ENCODE measurements around the gene IL17REL.

Gene IL17REL

DNA sequence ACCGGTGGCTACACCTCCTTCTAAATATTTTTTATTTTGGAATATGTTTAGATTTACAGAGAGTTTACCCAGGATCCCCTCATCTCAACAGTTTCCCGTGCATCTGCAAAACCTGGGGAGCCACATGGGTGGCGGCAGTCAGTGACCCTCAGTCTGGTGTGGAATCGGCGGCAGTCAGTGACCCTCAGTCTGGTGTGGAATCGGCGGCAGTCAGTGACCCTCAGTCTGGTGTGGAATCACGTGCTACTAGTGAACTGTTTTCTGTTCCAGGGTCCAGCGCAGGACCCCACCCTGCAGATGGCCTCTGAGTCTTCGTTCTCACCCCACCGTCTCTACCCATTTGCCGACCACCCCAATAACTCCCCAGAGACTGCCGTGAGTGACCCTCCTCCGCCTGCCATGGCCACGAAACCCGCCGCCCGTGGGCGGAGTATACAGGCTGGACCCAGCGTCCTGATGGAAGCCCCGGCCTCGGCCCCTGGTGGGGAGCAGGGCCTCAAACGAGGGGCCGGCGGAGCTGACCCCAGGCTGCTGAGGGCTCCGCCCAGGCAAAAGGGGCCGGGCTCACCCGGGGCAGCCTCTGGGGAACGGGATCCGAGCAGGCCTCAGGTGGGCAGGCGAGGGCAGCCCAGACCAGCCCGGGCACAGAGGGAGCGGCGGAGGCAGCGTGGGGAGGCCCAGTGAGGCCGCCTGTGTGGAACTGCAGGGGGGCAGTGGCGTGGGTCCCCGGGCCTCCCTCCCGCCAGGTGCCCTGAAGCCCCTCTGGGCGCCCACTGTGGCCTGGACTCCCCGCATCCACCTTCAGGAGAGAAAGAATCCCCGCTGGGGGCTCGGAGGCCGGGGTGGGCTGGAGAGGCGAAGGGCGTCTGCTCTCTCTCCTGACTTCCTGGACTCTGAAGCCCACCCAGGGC is 2.5 kb downstream of the IL17REL start:
- Histone ChIP-seq H3K4me3 (ENCODE audit: extremely low read depth, insufficient read depth, low read length, poor library complexity, severe bottlenecking) (no peak overlapping the region), H3K9me3 (ENCODE audit: control insufficient read depth, low read length) (no peaks in the 10 kb centered on the region), H3K4me1 (ENCODE audit: control insufficient read depth, insufficient read depth, low read length, poor library complexity, severe bottlenecking) (peaks cover 9% of the 10 kb centered on the region), H3K36me3 (ENCODE audit: control insufficient read depth, insufficient read depth, low read length) (no peaks in the 10 kb centered on the region), H3K27ac (ENCODE audit: low read depth, low read length, severe bottlenecking) (no peak overlapping the region)
- WGBS, 2 experiments (ENCODE audit: insufficient coverage in 2 of 2): 81 to 84% methylated on average over 34 to 42 of the region's 46 CpGs

DNA sequence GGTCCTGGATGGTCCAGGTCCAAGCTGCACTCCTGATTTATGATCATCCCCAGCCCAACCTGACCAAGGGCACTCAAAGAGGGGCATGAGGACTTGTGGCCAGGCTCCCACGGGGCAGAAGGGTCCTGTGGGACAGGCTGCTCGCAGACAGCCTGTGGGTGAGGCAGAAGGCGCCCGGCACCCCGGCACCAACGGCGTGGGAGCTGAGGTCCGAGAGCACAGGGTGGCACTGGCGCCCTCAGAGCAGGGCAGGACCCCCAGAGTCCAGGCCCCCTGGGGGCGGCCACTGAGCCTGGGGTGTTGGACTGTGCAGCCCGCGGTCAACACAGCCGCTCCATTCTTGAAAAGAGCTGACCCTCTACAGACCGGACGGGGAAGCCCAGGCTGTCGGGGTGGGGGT is 3.3 kb downstream of the IL17REL start:
- WGBS, 2 experiments (ENCODE audit: insufficient coverage in 2 of 2): 88 to 96% methylated on average over 9 to 10 of the region's 16 CpGs
- Histone ChIP-seq H3K36me3 (ENCODE audit: control insufficient read depth, insufficient read depth, low read length) (no peaks in the 10 kb centered on the region), H3K27ac (ENCODE audit: low read depth, low read length, severe bottlenecking) (no peak overlapping the region), H3K9me3 (ENCODE audit: control insufficient read depth, low read length) (no peaks in the 10 kb centered on the region), H3K4me3 (ENCODE audit: extremely low read depth, insufficient read depth, low read length, poor library complexity, severe bottlenecking) (no peak overlapping the region), H3K4me1 (ENCODE audit: control insufficient read depth, insufficient read depth, low read length, poor library complexity, severe bottlenecking) (peaks cover 9% of the 10 kb centered on the region)

DNA sequence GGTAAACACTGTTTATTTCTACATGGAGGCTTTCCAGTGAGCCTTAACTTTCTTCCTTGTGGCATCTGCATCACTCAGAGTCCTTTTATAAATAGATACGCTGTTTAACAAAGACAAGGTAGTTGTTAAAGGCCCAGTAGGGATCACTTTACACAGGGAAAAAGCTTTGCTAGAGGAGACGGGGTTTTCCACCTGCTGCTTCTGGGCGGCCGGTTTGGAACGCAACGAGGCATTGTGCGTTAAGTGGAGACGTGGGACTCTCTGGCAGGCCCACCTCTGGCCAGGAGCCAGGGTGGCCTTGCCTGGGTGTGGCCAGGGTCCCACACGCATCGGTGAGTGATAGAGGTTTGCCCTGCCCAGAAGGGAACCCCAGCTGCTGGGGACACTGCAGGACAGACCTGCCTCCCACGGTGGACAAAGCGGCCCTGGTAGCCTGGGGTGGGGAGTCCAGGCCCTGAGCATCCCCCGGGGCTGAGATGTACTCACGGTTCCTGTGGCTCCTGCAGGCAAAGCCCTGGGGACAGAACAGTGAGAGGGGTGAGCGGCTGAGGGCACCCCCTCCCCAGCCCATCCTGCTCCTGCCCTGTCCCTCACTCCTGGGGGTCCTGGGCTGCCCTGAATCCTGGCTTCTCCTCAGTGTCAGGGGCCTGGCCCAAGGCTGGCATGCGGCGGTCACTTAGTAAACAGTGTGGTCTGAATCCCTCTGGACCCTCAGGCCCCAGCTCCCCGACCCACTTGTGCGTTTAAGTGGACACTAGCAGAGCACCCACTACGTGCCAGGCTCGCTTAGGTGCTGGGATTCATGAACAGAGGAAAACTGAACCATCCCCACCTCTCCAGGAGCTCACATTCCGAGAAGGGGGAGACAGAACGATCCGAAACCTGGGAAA is 4.2 kb downstream of the IL17REL start:
- H3K9me3 ChIP-seq (ENCODE audit: control insufficient read depth, low read length): no peaks in the 10 kb centered on the region
- no peaks in the 10 kb centered on the region for H3K36me3 ChIP-seq (ENCODE audit: control insufficient read depth, insufficient read depth, low read length)
- H3K27ac ChIP-seq (ENCODE audit: low read depth, low read length, severe bottlenecking): no peak overlapping the region
- peaks cover 9% of the 10 kb centered on the region for H3K4me1 ChIP-seq (ENCODE audit: control insufficient read depth, insufficient read depth, low read length, poor library complexity, severe bottlenecking)
- WGBS, 2 experiments (ENCODE audit: insufficient coverage in 2 of 2): 82 to 84% methylated on average over 18 to 20 of the region's 24 CpGs
- no peak overlapping the region for H3K4me3 ChIP-seq (ENCODE audit: extremely low read depth, insufficient read depth, low read length, poor library complexity, severe bottlenecking)

DNA sequence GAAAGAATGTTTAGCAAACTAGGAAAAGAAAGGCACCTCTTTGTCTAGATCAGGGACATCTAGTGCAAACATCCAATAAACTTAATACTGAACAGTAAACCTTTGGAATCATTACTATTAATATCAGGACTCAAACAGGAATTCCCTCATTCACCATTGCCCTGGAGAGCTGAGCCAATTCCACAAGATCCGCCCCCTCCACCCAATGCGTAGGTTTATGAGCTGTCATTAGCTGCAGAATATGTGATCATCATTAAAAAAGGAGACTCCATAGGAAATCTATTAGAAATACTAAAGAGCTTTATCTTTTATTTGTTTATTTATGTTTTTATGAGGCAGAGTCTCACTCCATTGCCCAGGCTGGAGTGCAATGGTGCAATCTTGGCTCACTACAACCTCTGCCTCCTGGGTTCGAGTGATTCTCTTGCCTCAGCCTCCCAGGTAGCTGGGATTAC is 5.5 kb downstream of the IL17REL start:
- Histone ChIP-seq H3K36me3 (ENCODE audit: control insufficient read depth, insufficient read depth, low read length) (no peaks in the 10 kb centered on the region), H3K4me1 (ENCODE audit: control insufficient read depth, insufficient read depth, low read length, poor library complexity, severe bottlenecking) (peaks cover 5% of the 10 kb centered on the region), H3K9me3 (ENCODE audit: control insufficient read depth, low read length) (no peaks in the 10 kb centered on the region), H3K27ac (ENCODE audit: low read depth, low read length, severe bottlenecking) (no peak overlapping the region), H3K4me3 (ENCODE audit: extremely low read depth, insufficient read depth, low read length, poor library complexity, severe bottlenecking) (no peak overlapping the region)
- 87% methylated on average over 3 of the region's 3 CpGs; no CpG with 5 or more reads in 1 of the 2 experiments for WGBS, 2 experiments (ENCODE audit: insufficient coverage in 2 of 2)

DNA sequence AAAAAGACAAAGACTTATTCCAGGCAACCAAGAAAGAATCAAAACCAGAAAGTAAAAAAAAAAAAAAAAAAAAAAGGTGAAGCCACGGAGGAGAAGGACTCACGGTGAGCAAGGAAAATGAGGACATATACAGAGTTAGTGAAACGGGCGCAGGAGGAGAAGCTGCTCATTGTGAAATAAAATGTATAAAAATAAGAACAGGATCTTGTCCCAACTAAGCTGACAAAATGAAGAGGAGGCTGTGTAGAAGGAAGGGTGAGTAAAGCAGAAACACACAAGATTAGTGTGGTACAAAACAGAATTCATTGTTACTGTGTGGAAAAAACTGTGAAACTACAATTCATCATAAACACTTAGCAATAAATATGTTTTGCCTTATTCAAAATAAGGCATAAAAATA is 7.6 kb downstream of the IL17REL start:
- 67 to 71% methylated on average over 3 to 4 of the region's 4 CpGs for WGBS, 2 experiments (ENCODE audit: insufficient coverage in 2 of 2)
- no peaks in the 10 kb centered on the region for H3K9me3 ChIP-seq (ENCODE audit: control insufficient read depth, low read length)
- H3K36me3 ChIP-seq (ENCODE audit: control insufficient read depth, insufficient read depth, low read length): no peaks in the 10 kb centered on the region
- no peaks in the 10 kb centered on the region for H3K4me1 ChIP-seq (ENCODE audit: control insufficient read depth, insufficient read depth, low read length, poor library complexity, severe bottlenecking)
- no peak overlapping the region for H3K4me3 ChIP-seq (ENCODE audit: extremely low read depth, insufficient read depth, low read length, poor library complexity, severe bottlenecking)
- no peak overlapping the region for H3K27ac ChIP-seq (ENCODE audit: low read depth, low read length, severe bottlenecking)

DNA sequence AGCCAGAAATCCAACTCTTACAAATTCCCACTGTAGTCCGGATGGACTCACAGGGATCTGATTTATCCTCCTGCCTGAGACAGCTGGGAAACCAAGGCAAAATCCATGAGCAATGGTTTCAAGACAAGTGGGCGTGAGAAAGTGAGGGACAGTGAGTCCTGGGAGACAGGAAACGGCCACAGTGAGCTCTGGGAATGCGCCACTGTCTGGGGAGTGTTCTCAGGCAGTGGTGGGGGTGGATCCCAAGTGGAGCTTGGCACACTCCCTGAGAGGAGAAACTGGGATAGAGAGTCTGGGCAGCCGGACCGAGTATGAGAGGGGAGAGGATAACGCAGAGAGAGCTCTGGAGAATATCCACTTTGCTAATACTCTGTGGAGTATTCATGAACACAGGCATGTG is 9.8 kb downstream of the IL17REL start:
- Histone ChIP-seq H3K27ac (ENCODE audit: low read depth, low read length, severe bottlenecking) (no peak overlapping the region), H3K36me3 (ENCODE audit: control insufficient read depth, insufficient read depth, low read length) (no peaks in the 10 kb centered on the region), H3K9me3 (ENCODE audit: control insufficient read depth, low read length) (no peaks in the 10 kb centered on the region), H3K4me3 (ENCODE audit: extremely low read depth, insufficient read depth, low read length, poor library complexity, severe bottlenecking) (no peak overlapping the region), H3K4me1 (ENCODE audit: control insufficient read depth, insufficient read depth, low read length, poor library complexity, severe bottlenecking) (no peaks in the 10 kb centered on the region)
- 74 to 76% methylated on average over 7 of the region's 7 CpGs for WGBS, 2 experiments (ENCODE audit: insufficient coverage in 2 of 2)

DNA sequence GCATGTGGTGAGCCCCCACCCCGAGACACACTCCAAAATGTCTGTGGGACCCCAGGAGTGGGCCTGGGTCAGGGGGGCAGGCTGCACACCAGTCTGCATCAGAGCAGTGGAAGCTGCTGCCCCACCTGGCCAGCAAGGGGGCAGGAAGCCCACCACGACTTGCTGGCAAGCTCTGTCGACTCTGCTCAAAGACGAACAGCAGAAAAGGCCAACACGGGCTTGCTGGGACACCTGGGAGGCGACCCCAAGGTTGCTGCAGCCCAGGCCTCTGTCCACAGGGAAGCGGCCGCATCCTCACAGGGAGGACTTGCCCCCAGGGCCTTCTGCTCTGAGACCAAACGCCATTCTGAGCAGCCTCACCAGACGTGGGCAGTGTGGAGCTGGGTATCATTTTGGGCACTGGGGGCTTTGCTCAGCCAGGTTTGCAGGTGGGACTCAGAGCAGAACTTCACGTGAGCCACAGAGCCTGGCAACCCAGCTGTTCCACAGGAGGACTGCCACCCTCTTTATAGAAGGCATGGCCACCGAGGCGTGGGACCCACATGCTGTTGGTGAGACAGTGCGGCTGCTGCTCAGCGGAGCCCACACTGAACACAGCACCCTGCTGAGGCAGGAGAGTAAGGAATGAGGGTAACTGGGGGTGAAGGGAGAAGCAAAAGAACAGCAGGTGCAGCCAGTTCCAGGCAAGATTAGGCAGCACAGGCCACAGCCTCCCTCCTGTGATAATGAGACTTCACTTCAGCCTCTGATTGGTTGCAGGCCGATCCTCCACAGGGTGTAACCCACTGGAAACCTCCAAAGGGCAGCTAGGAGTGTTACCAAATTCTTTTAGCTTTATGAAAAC is 11.0 kb downstream of the IL17REL start:
- Histone ChIP-seq H3K9me3 (ENCODE audit: control insufficient read depth, low read length) (no peaks in the 10 kb centered on the region), H3K4me1 (ENCODE audit: control insufficient read depth, insufficient read depth, low read length, poor library complexity, severe bottlenecking) (no peaks in the 10 kb centered on the region), H3K4me3 (ENCODE audit: extremely low read depth, insufficient read depth, low read length, poor library complexity, severe bottlenecking) (no peak overlapping the region), H3K36me3 (ENCODE audit: control insufficient read depth, insufficient read depth, low read length) (no peaks in the 10 kb centered on the region), H3K27ac (ENCODE audit: low read depth, low read length, severe bottlenecking) (no peak overlapping the region)
- 84% methylated on average over 15 to 16 of the region's 16 CpGs for WGBS, 2 experiments (ENCODE audit: insufficient coverage in 2 of 2)

DNA sequence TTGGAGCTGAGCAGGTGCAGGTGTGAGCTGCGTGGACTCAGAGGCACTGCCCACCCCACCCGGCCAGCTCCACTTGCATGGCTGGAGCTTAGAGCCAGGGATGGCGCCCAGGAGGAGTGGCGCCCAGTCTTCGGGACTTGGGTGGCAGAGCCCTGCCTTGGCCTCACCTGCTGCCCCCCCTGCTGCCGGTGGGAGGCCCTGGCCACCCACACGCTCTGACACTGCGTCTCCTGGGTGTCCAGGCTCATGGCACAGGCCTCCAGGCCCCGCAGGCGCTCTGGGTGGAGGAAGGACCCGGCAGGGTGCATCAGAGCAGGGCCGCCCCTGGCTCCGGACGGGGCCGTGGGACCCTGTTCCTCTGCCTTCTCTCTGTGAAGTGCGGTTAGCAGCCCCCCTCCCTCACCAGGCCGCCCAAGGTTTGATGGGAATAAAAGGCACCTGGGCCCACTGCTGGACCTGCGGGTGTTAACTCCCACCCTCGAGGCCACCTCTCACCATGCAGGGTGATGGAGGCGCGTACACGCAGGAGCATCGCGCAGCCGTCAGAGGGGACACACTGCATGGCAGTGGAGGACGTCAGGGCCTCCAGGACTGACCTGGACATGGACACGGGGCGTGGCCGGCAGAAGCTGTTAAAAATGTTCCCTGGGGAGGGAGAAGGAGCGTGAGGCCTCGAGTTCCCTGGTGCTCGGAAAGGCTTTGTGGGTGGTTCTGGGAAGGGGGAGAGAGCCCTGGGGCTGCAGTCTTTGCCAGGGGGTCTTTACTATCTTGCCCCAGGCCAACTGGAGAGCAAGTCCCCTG is 11.8 kb downstream of the IL17REL start:
- 91 to 98% methylated on average over 24 to 26 of the region's 32 CpGs for WGBS, 2 experiments (ENCODE audit: insufficient coverage in 2 of 2)
- no peaks in the 10 kb centered on the region for H3K9me3 ChIP-seq (ENCODE audit: control insufficient read depth, low read length)
- H3K36me3 ChIP-seq (ENCODE audit: control insufficient read depth, insufficient read depth, low read length): no peaks in the 10 kb centered on the region
- H3K4me1 ChIP-seq (ENCODE audit: control insufficient read depth, insufficient read depth, low read length, poor library complexity, severe bottlenecking): no peaks in the 10 kb centered on the region
- no peak overlapping the region for H3K4me3 ChIP-seq (ENCODE audit: extremely low read depth, insufficient read depth, low read length, poor library complexity, severe bottlenecking)
- H3K27ac ChIP-seq (ENCODE audit: low read depth, low read length, severe bottlenecking): no peak overlapping the region

DNA sequence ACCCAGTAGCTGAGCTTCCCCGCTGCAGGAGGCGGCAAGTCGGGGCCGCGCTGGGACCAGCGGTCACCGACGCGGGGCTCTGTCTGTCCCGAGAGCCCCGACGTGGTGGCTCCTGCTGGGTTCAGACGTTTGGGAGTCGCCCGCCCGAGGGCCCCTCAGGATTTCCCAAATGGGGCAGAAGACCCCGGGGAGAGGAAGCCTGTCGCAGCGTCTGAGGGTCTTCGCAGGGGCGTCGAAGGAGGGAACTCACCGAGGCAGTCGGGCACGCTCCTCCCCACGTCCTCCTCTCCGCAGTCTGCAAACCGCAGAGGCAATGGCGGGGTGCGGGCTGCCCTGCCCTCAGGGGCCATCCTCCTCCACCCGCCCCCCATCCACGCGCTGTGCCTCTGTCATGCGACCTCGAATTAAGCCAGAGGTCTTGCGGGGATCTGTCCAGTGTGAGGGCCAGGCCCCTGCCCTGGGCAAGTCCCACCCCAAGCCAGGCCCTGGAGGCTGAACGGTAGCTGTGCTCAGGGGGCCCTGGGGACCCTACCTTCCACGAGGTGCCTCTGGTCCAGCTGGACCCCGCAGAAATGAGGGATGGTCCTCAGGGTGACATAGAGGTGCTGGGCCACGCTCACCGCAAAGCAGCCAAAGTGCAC is 12.5 kb downstream of the IL17REL start:
- no peaks in the 10 kb centered on the region for H3K36me3 ChIP-seq (ENCODE audit: control insufficient read depth, insufficient read depth, low read length)
- H3K4me1 ChIP-seq (ENCODE audit: control insufficient read depth, insufficient read depth, low read length, poor library complexity, severe bottlenecking): no peaks in the 10 kb centered on the region
- no peak overlapping the region for H3K27ac ChIP-seq (ENCODE audit: low read depth, low read length, severe bottlenecking)
- WGBS, 2 experiments (ENCODE audit: insufficient coverage in 2 of 2): 39 to 40% methylated on average over 34 to 41 of the region's 41 CpGs
- no peaks in the 10 kb centered on the region for H3K9me3 ChIP-seq (ENCODE audit: control insufficient read depth, low read length)
- peak overlapping the region; percentile 23 for H3K4me3 ChIP-seq (ENCODE audit: extremely low read depth, insufficient read depth, low read length, poor library complexity, severe bottlenecking)

Measured in mesodermal cell (in vitro differentiated cells).